Brain microvascular endothelial cell (primary cell): ENCODE measurements around the gene TTC7B.

Source experiments
- DNase-seq: peaks from one replicate; pipeline ENCODE4 v3.0.0-alpha.2; 2020
- H3K27ac ChIP-seq: fragments of 250-450 bp; sonication (Bioruptor Pico); 2 replicates; pipeline ENCODE4 v1.5.1; 2020; ENCODE audit warnings: mild to moderate bottlenecking, moderate library complexity
- H3K27me3 ChIP-seq: fragments of 250-450 bp; sonication (Bioruptor Pico); replicated peaks from 2 replicates; pipeline ENCODE4 v1.5.1; 2020; ENCODE audit warnings: mild to moderate bottlenecking
- H3K36me3 ChIP-seq: fragments of 250-450 bp; sonication (Bioruptor Pico); replicated peaks from 2 replicates; pipeline ENCODE4 v1.5.1; 2020; ENCODE audit warnings: mild to moderate bottlenecking
- H3K4me3 ChIP-seq: 2 replicates; pipeline ENCODE4 v1.5.1; 2011; ENCODE audit warnings: low read depth, mild to moderate bottlenecking, control low read depth, low read length, moderate library complexity
- in situ Hi-C: cut with HindIII; loops from 2 replicates; pipeline ENCODE4 v1.10.0; 2017; ENCODE audit warnings: low sequenced_read_pairs, low pct_ligation_motif_present
- TF ChIP-seq, protein P1 (sequence below): IDR thresholded peaks from 2 replicates; pipeline ENCODE4 v1.5.1; 2011; ENCODE audit warnings: low read depth, mild to moderate bottlenecking, moderate library complexity, low read length, control low read depth, inconsistent platforms; ENCODE audit errors: missing control alignments

The TTC7B gene

GRCh38 chr14:90518069-90518940 is 297.9 kb downstream of the TTC7B start:
- H3K4me3 ChIP-seq = no peak overlapping the region
- TF ChIP-seq, protein P1, sequence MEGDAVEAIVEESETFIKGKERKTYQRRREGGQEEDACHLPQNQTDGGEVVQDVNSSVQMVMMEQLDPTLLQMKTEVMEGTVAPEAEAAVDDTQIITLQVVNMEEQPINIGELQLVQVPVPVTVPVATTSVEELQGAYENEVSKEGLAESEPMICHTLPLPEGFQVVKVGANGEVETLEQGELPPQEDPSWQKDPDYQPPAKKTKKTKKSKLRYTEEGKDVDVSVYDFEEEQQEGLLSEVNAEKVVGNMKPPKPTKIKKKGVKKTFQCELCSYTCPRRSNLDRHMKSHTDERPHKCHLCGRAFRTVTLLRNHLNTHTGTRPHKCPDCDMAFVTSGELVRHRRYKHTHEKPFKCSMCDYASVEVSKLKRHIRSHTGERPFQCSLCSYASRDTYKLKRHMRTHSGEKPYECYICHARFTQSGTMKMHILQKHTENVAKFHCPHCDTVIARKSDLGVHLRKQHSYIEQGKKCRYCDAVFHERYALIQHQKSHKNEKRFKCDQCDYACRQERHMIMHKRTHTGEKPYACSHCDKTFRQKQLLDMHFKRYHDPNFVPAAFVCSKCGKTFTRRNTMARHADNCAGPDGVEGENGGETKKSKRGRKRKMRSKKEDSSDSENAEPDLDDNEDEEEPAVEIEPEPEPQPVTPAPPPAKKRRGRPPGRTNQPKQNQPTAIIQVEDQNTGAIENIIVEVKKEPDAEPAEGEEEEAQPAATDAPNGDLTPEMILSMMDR = no peak
- no peaks in the 10 kb centered on the region for H3K27me3 ChIP-seq
- H3K27ac ChIP-seq = no peak overlapping the region
- DNase-seq = no peak
- in situ Hi-C loops = no loop called here
- no peaks in the 10 kb centered on the region for H3K36me3 ChIP-seq

- TF ChIP-seq, protein P1 = no peak
- Histone ChIP-seq H3K36me3 (no peaks in the 10 kb centered on the region), H3K27ac (no peak overlapping the region), H3K4me3 (no peak overlapping the region), H3K27me3 (no peaks in the 10 kb centered on the region)
- no peak for DNase-seq
- in situ Hi-C loops = no loop called here
Observed at GRCh38 chr14:90517076-90517841, 299.0 kb downstream of the TTC7B start.

DNA sequence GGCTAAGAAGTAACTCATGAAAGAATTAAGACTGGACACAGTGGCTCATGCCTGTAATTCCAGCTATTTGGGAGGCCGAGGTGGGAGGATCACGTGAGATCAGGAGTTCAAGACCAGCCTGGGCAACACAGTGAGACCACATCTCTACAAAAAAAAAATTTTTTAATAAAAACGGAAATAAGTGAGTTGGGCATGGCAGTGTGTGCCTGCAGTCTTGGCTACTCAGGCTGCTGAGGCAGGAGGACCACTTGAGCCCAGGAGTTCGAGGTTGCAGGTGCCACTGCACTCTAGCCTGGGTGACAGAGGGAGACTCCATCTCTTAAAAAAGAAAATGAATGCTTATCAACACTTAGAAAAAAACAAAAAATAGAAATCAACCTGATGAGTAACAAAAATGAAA is 301.7 kb downstream of the TTC7B start:
- DNase-seq = no peak
- Histone ChIP-seq H3K27me3 (no peaks in the 10 kb centered on the region), H3K27ac (no peak overlapping the region), H3K36me3 (no peaks in the 10 kb centered on the region), H3K4me3 (no peak overlapping the region)
- in situ Hi-C loops = no loop called here
- TF ChIP-seq, protein P1 = no peak

- H3K27ac ChIP-seq = no peak overlapping the region
- TF ChIP-seq, protein P1 = no peak
Observed at GRCh38 chr14:90514015-90514398, 302.2 kb downstream of the TTC7B start.

GRCh38 chr14:90513161-90514014 is 302.8 kb downstream of the TTC7B start:
- TF ChIP-seq, protein P1 = no peak
- Histone ChIP-seq H3K27ac (no peak overlapping the region), H3K4me3 (no peak overlapping the region), H3K36me3 (no peaks in the 10 kb centered on the region), H3K27me3 (no peaks in the 10 kb centered on the region)
- no peak for DNase-seq
- in situ Hi-C loops = no loop called here

More at GRCh38 chr14:90514015-90514398, 302.2 kb downstream of the TTC7B start:
- Histone ChIP-seq H3K4me3 (no peak overlapping the region), H3K27me3 (no peaks in the 10 kb centered on the region), H3K36me3 (no peaks in the 10 kb centered on the region)
- in situ Hi-C loops = no loop called here
- no peak for DNase-seq
